Transverse colon (tissue), 4 donors: ENCODE data around the gene ANKS1B. TPM values are rescaled to one million over a fixed set of nuclear protein-coding genes. Genes with fewer than 3 reads are reported as not detected.

Experiments
- DNase-seq: peaks from one replicate; pipeline ENCODE4 v3.0.0-alpha.2; 2019
- H3K27ac ChIP-seq, 4 donors: fragments of 200-600 bp; sonication (generic); 2 replicates each; pipeline ENCODE4 v1.5.1; 2016 to 2018; ENCODE audit warnings: inconsistent platforms in 4 of 4
- H3K27me3 ChIP-seq: fragments of 200-600 bp; sonication (generic); 2 replicates; pipeline ENCODE4 v1.5.1; 2017; ENCODE audit warnings: inconsistent platforms
- H3K36me3 ChIP-seq, 4 donors: fragments of 200-600 bp; sonication (generic); 2 replicates each; pipeline ENCODE4 v1.5.1; 2017 to 2019; ENCODE audit warnings: inconsistent platforms in 4 of 4
- H3K4me1 ChIP-seq, 4 donors: fragments of 200-600 bp; sonication (generic); 2 replicates each; pipeline ENCODE4 v1.5.1; 2017 to 2020; ENCODE audit warnings: inconsistent platforms in 4 of 4
- H3K4me3 ChIP-seq, 4 donors: fragments of 200-600 bp; sonication (generic); 1 replicate in 1 of 4; 2 replicates in 3 of 4; pipeline versions ENCODE4 v1.5.1 to v1.6.1; 2017 to 2019; ENCODE audit warnings: inconsistent platforms in 4 of 4
- H3K9me3 ChIP-seq, 2 donors: fragments of 200-600 bp; sonication (generic); 2 replicates each; pipeline ENCODE4 v1.5.1; 2017 to 2019; ENCODE audit warnings: inconsistent platforms in 2 of 2
- EP300 ChIP-seq: sonication (generic); formaldehyde crosslinking; IDR thresholded peaks from one replicate; pipeline ENCODE4 v1.6.1; 2017; ENCODE audit warnings: antibody characterized with exemption, low read depth
- POLR2A ChIP-seq: fragments of 450-650 bp; IDR thresholded peaks from one replicate; pipeline ENCODE4 v1.6.1; 2016; ENCODE audit warnings: antibody characterized with exemption, mild to moderate bottlenecking, moderate library complexity
- POLR2AphosphoS5 ChIP-seq, 3 donors: sonication (generic); formaldehyde crosslinking; IDR thresholded peaks; one replicate each; pipeline ENCODE4 v1.6.1; 2016; ENCODE audit warnings: antibody characterized with exemption in 3 of 3
- WGBS, 2 donors: methylation state at CpG; one replicate each; pipeline ENCODE4 v1.1.5; 2018; ENCODE audit warnings: low coverage in 1 of 2; 5-methylcytosine and 5-hydroxymethylcytosine counted together
- in situ Hi-C, 4 donors: fragments of 200-750 bp; cut with MboI; loops; one replicate each; pipeline versions ENCODE4 v1.15.0 to v1.15.1; 2017; ENCODE audit warnings: low sequenced_read_pairs in 3 of 4, low pct_ligation_motif_present in 1 of 4, low pct_unique_long_range_greater_than_20kb in 1 of 4
- intact Hi-C: fragments of 100-400 bp; cut with DNase I; formaldehyde crosslinking; loops from one replicate; pipeline ENCODE4 v1.15.1; 2023; ENCODE audit warnings: low total_unique reads
- total RNA-seq, 4 donors: library from RNA; depleted of rRNA; stranded (reverse); fragments of >200 nt; gene quantifications; one replicate each; pipeline ENCODE4 v1.1.0, GENCODE V29; 2016
- TF ChIP-seq, protein P1 (sequence below), 5 experiments: fragments of 200-600 bp in 3 of 5; fragments of 450-650 bp in 2 of 5; sonication (generic) in 3 of 5; IDR thresholded peaks; 1 replicate in 2 of 5; 2 replicates in 3 of 5; pipeline ENCODE4 v1.5.1; 2016 to 2017; ENCODE audit warnings: antibody characterized with exemption in 5 of 5, inconsistent platforms in 3 of 5, mild to moderate bottlenecking in 2 of 5, moderate library complexity in 1 of 5

The ANKS1B gene
- total RNA-seq, 4 donors from 2014 or later = 1.4 to 6.4 (median 3.5) TPM; not detected in 1

DNA sequence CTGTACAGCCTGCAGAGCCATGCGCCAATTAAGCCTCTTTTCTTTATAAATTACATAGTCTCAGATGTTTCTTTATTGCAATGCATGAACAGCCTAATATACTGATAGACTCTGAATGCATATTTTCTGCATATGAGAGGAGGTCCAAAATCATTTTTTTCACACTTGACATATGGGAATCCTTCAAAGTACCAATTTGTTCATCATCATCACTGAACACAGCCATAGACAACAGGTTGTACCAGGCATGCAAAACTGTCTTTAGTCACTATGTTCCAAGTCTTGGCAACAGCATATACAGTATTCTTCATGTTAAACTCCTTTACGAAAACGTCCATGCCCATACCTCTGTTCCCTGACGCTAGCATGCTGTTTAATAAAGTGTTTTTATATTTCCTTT lies 807.9 kb downstream of the ANKS1B start:
- Histone ChIP-seq H3K9me3 (no peaks in the 10 kb centered on the region), H3K27me3 (no peaks in the 10 kb centered on the region), H3K36me3 (no peaks in the 10 kb centered on the region), H3K4me3 (no peak overlapping the region), H3K4me1 (no peaks in the 10 kb centered on the region), H3K27ac (no peak overlapping the region)
- no peak for TF ChIP-seq POLR2A
- no peak for TF ChIP-seq POLR2AphosphoS5 (IDR thresholded peaks at IDR 0.05)
- TF ChIP-seq EP300 = no peak
- TF ChIP-seq, protein P1, sequence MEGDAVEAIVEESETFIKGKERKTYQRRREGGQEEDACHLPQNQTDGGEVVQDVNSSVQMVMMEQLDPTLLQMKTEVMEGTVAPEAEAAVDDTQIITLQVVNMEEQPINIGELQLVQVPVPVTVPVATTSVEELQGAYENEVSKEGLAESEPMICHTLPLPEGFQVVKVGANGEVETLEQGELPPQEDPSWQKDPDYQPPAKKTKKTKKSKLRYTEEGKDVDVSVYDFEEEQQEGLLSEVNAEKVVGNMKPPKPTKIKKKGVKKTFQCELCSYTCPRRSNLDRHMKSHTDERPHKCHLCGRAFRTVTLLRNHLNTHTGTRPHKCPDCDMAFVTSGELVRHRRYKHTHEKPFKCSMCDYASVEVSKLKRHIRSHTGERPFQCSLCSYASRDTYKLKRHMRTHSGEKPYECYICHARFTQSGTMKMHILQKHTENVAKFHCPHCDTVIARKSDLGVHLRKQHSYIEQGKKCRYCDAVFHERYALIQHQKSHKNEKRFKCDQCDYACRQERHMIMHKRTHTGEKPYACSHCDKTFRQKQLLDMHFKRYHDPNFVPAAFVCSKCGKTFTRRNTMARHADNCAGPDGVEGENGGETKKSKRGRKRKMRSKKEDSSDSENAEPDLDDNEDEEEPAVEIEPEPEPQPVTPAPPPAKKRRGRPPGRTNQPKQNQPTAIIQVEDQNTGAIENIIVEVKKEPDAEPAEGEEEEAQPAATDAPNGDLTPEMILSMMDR (IDR thresholded peaks at IDR 0.05) = no peak
- no peak for DNase-seq
- WGBS, 2 donors = 77 to 83% methylated on average over 3 to 4 of the region's 4 CpGs
- in situ Hi-C loops = no loop called here
- intact Hi-C loops = no loop called here

- in situ Hi-C loops = no loop called here
- TF ChIP-seq, protein P1 (IDR thresholded peaks at IDR 0.05) = no peak
- no peak for TF ChIP-seq POLR2AphosphoS5 (IDR thresholded peaks at IDR 0.05)
- TF ChIP-seq EP300 = no peak
- TF ChIP-seq POLR2A = no peak
- WGBS, 2 donors = 68 to 72% methylated on average over 5 of the region's 5 CpGs
- H3K4me3 ChIP-seq = no peak overlapping the region
- no peaks in the 10 kb centered on the region for H3K9me3 ChIP-seq
- H3K4me1 ChIP-seq = no peaks in the 10 kb centered on the region
- intact Hi-C loops = no loop called here
- no peak overlapping the region for H3K27ac ChIP-seq
- DNase-seq = no peak
- no peaks in the 10 kb centered on the region for H3K27me3 ChIP-seq
- H3K36me3 ChIP-seq = no peaks in the 10 kb centered on the region
Measured at GRCh38 chr12:99170461-99170860, 814.3 kb downstream of the ANKS1B start.

GRCh38 chr12:99170037-99170436 lies 814.7 kb downstream of the ANKS1B start:
- no peaks in the 10 kb centered on the region for H3K27me3 ChIP-seq
- H3K27ac ChIP-seq = no peak overlapping the region
- intact Hi-C loops (no loop called here), in situ Hi-C loops (no loop called here)
- TF ChIP-seq EP300 = no peak
- TF ChIP-seq POLR2A = no peak
- TF ChIP-seq, protein P1 (IDR thresholded peaks at IDR 0.05) = no peak
- TF ChIP-seq POLR2AphosphoS5 (IDR thresholded peaks at IDR 0.05) = no peak
- no peak for DNase-seq
- 50 to 61% methylated on average over 2 of the region's 2 CpGs for WGBS, 2 donors
- no peak overlapping the region for H3K4me3 ChIP-seq
- H3K9me3 ChIP-seq = no peaks in the 10 kb centered on the region
- H3K4me1 ChIP-seq = no peaks in the 10 kb centered on the region
- H3K36me3 ChIP-seq = no peaks in the 10 kb centered on the region

DNA sequence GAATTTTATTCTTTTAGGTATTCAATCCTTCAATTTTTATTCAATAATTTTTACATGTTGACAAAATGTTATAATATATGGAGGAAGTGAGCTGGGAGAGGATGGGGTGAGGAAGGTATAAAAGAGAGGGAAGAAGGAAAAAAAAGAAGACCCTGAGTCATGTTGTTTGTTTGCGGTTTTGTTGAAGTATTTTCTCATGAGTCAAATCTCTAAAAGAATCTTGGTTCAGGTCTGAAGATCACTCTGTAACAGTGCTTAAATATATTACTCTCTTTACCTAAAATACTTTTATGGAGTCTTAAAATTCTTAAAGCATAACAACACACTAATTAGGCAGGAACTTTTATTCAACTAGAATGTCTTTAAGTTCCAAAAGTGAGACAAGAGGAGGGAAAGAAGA lies 826.8 kb downstream of the ANKS1B start:
- intact Hi-C loops (no loop called here), in situ Hi-C loops (no loop called here)
- TF ChIP-seq POLR2AphosphoS5 (IDR thresholded peaks at IDR 0.05) = no peak
- no peak for TF ChIP-seq POLR2A
- TF ChIP-seq EP300 = no peak
- TF ChIP-seq, protein P1 (IDR thresholded peaks at IDR 0.05) = no peak
- no peak overlapping the region for H3K27ac ChIP-seq
- no peak overlapping the region for H3K4me3 ChIP-seq
- 87 to 98% methylated on average over 1 of the region's 1 CpG for WGBS, 2 donors
- H3K27me3 ChIP-seq = no peaks in the 10 kb centered on the region
- DNase-seq = no peak
- H3K9me3 ChIP-seq = no peaks in the 10 kb centered on the region
- no peaks in the 10 kb centered on the region for H3K4me1 ChIP-seq
- H3K36me3 ChIP-seq = no peaks in the 10 kb centered on the region
